HG03558 (cell line): ENCODE data around the gene GPATCH1.
"Not testable (repeated sequence)": the region's sequence is repeated elsewhere in the genome, so short reads cannot be mapped to it uniquely, and the experiment has no call there.

Experiments
- ATAC-seq: cut with Tn5 transposase; IDR thresholded peaks from one replicate; pipeline ENCODE4 v1.9.1; 2021; ENCODE audit warnings: moderate number of reproducible peaks; ENCODE audit not compliant: unreplicated experiment; ENCODE audit errors: extremely low read depth

The GPATCH1 gene

DNA sequence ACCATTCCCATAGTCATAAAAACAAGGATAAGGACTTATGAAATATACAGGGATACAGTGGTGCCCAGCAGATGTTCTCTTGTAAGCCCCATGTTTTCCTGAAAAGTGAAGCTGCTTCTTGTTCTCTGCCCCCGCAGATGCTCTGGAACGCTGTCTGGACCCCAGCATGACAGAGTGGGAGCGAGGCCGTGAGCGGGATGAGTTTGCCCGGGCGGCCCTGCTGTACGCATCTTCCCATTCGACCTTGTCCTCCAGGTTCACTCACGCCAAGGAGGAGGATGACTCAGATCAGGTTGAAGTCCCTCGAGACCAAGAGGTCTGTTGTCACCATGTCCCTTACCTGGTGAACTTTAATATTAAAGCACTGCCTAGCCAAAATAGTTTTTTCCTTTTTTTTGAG lies 30.6 kb downstream of the GPATCH1 start:
- ATAC-seq: no peak

DNA sequence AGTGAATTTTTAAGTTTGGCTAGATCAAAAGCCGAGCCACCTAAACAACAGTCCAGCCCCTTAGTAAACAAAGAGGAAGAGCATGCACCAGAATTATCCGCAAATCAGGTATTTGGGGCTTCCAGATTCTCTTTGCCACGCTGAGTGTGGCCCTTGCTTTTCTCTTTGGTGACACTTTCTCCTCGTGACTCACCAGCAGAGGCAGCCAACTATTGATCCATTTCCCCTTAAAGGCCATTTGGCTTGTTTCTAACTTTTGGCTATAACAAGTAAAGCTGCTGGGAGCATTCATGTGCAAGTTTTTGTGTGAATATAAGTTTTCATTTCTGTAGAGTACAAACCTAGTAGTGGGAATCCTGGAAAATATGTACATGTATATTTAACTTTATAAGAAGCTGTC lies 33.3 kb downstream of the GPATCH1 start:
- ATAC-seq: no peak

DNA sequence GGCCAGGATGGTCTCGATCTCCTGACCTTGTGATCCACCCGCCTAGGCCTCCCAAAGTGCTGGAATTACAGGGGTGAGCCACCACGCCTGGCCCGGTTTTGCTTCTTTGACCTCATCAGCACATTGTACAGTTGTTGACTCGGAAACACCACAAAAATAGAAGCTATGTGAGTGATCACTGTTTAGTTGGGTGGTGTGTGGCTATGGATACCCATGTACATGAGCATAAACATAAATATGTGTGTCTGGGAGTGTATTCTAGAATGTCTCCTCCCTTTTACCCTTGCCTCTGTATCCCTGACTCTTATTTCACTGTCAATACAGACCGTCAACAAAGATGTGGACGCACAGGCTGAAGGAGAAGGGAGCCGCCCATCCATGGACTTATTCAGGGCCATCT lies 36.5 kb downstream of the GPATCH1 start:
- ATAC-seq: no peak

DNA sequence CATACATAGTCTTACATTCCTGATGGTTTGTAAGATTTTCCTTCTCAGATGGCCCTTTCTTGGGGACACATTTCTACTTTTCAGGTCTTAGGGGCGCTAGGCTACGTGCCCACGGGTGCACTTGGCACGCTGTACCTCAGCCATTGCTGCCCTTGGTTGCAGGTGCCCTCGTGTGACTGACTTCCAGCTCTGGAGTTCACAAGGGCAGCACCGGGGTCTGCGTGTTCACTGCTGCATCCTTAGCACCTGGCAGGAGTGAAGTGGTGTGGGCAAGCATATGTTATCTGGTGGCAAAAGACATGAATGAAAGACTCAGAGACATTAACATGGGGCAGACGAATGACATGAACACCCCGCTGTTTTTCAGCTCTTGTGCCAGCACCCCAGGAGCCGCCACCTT lies 37.7 kb downstream of the GPATCH1 start:
- ATAC-seq: no peak

DNA sequence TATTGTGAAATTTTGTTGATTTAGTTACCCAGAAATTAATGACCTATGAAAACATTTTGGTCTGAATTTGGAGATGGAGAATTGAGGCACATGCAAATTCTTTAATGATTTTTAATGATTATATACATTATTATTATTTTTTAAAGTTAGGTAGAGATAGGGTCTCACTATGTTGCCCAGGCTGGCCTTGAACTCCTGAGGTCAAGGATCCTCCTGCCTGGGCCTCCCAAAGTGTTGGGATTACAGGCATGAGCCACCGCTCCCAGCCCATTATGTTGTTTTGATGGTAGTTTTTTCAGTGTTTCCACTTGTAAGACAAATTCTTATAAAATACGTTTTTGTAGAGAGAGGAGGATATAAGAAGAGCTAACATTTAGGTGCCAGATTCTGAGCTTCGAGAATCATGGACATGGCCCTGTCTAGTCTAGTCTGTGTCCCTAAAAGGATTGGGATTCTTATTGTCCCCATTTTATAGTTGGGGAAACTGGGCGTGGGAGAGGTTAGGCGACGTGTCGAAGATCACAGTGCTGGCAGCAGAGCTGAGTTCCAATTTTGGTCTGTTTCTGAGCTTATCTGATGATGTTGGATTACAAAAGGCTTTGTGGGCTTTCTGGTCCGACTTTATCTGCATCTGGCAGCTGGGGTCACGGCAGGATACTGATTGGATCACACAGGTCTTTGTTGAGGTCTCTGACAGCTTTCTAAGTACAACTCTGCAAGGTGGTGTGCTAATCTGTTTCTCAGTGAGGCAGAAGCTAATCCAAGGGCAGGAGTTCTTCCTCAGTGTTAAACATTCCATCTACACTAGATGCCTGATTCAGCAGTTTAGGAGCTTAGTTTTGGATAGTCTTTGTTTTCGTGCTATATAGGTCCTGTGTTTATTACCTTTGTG lies 43.5 kb downstream of the GPATCH1 start:
- ATAC-seq: no peak

DNA sequence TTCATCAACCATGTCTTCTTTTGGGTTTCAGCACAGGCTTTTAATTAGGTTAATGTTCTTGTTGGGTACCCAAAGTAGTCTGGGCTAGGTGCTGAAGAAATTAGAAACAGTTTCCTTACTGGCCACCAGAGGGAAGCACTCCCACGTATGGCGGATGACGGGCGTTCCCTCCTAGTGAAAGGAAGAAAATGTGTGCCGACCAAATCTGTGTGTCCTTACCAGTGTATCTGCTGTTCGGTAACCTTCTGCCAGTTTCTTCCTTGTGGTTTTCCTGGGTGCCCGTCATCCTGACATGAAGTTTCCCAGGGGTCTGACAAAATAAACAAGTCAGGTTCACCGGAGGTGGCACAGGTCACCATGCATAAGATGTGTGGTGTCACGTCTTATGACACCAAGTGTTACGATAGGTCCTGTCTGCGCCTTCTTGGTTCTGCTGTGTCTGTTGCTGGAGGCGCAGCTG lies 45.0 kb downstream of the GPATCH1 start:
- no peak for ATAC-seq

DNA sequence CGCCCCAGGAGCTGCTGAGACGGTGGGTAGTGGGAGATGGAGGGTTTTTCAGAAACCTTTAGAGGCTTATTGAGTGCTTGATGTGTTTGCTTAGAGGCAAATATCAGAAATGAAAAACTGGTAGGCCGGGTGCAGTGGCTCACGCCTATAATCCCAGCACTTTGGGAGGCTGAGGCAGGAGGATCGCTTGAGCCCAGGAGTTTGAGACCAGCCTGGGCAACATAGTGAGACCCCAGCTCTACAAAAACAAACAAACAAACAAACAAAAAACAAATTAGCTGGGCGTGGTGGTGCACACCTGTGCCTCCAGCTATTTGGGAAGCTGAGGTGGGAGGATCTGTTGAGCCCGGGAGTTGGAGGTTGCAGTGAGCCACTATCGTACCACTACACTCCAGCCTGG lies 45.7 kb downstream of the GPATCH1 start:
- not testable (repeated sequence) for ATAC-seq

DNA sequence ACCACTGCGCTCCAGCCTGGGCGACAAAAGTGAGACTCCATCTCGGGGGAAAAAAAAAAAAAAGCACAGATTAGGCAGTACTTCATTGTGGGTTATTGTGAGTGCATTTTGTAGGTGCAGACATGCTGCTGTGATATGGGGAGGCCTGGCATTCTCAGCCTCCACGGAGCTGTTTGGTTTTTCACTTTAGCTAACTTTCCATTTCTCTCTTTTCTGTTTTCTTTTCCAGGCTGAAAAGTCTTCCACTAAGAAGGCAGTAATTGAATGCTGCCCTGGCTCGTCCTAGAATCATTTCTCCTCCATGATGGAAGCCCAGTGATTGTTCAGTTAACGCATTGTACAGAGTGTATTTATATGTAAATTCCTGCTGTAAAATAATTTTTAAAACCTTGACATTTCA lies 48.9 kb downstream of the GPATCH1 start:
- ATAC-seq: no peak

DNA sequence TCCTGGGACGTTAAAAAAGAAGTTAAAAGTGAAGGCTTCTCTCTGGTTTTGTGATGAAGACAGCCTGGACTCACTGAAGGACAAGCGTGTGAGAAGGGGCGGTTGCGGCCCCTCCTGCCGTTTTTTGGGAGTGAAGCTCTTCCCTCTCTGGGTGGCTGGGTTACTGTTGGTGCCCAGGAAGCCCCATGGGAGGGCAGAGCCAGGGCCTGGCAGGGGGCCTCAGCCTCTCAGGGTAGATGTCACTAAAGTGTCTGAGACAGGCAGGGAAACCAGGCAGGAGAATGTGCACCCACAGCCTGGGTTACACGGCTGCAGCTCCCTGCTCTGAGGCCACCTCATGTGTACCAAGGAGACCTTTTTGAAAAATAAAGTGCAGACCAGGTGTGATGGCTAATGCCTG lies 49.5 kb downstream of the GPATCH1 start:
- no peak for ATAC-seq

DNA sequence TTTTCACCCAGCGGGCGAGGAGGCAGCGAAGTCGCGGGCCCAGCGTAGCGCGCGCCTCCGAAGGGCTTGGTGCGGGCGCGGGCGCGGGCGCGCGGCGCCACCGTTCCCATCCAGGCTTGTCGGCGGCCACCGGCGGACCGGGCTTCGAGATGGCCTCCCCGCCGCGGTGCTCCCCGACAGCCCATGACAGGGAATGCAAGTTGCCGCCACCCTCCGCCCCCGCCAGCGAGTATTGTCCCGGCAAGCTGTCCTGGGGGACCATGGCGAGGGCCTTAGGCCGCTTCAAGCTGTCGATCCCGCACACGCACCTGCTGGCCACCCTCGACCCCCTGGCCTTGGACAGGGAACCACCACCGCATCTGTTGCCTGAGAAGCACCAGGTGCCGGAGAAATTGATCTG lies 51.0 kb downstream of the GPATCH1 start, which contains the start of gene WDR88:
Gene WDR88 (plus strand): TSS at position 94 of the 400 bp plus-strand sequence. CDS start 56 bp downstream, at position 150.
- no peak for ATAC-seq

DNA sequence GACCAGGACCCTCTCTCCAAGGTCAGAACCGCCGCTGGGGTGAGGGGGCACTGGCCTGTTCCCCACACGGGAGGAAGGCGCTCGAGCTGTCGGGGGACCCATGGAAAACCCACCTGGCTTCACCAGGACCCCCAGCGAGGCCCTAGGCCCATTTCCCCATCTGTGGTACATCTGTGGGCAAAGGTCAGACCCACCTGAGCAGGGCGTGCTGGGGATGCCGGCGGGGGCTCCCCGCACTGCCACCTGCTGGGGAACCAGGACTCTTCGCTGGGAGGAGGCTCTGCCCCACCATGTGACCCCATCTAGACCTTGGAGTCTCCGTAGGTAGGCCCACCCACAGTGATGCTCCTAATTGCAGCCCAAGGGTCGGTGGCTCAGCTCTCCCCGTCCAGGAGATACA lies 51.4 kb downstream of the GPATCH1 start:
- no peak for ATAC-seq

DNA sequence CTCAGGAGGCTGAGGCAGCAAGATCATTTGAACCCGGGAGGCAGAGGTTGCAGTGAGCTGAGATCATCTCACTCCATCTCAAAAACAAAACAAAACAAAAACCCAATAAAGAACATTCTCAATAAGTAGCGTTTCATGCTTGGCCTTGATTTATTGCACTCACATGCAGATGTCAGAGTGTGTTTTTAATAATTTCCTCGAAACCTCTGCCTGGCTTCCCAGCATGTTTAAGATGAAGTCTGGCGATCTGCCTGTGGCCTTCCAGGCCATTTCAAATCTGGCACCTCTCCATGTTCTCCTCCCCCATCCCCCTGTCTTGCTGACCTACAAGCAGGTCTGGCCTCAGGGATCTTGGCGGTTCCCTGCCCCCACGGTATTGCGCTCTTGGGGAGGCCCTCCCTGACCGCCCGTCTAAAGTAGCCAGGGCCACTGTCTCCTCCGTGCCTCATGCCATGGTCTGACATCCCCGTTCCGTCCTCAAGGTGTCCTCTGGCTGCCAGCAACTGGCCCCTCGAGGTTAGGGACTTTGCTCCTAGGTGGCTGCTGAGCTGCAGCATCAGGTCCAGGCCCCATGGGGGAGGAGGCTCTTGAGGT lies 52.6 kb downstream of the GPATCH1 start:
- ATAC-seq: no peak

DNA sequence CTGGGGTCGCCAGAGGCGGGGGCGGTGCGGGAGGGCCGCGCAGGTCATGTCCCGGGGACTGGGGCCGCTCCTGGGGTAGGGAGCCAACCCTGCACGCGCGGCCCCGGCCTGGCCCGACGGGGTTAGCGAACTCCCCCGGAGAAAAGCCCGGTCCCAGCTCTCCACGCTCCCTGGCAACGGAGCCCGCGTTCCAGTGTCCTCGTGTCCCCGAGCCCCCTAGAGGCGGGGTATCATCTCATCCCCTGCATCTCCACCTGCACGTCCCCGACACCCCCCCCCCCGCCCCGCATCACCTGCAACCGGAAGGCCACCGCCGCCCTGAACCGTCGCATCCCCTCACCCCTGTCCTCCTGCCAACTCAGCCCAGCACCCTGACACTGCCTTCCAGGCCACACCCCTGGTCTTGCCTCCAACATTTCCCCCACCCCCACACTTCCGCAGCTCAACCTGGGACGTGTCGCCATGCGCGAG lies 53.6 kb downstream of the GPATCH1 start:
- ATAC-seq: no peak

DNA sequence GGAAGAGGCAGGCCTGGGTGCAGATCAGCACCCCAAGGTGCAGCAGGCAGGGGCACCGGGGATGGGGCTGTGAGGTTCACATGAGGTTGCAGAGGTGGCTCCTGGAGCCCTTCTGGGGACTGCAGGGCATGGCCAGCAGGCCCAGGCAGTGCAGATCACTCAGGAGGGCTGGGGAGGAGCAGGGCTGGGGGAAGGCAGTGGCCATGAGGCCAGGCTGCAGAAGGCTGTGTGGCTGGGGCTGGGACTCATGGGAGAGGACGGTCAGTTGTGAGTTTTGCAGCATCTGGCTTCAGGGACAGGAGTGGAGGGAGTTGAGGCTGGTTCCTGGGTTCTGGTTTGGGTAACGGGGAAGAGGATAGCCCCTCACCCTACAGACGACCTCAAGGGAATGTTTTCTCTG lies 58.2 kb downstream of the GPATCH1 start:
- ATAC-seq: no peak

DNA sequence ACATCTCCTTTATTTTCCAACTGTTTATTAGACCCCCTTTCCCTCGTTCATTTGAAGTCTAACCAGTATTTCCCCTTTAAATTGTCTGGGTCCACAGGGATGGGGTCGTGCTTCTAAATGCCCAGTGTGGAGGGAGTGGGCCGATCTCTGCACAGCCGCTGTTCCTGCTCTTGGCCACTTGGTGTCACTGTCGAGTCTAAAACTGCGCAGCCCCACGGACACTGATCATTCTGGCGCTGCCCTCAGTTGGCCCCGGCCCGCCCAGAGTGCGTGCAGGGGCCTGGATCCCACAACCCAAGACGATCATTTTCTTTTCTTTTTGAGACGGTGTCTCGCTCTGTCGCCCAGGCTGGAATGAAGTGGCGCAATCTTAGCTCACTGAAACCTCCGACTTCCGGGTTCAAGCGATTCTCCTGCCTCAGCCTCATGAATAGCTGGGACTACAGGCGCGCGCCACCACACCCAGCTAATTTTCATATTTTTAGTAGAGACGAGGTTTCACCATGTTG lies 63.0 kb downstream of the GPATCH1 start:
- no peak for ATAC-seq

DNA sequence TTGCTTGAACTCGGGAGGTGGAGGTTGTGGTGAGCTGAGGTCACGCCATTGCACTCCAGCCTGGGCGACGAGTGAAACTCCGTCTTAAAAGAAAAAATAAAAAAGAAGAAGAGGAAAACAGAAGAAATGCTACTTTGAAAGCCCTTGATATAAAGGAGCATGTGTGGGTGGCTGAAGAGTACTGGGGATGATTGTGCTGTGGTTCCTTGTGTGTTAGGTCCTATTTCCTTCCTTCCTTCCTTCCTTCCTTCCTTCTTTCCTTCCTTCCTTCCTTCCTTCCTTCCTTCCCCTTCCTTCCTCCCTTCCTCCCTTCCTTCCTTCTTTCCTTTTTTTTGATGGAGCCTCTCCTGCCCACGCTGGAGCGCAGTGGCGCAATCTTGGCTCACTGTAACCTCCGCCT lies 65.2 kb downstream of the GPATCH1 start:
- ATAC-seq: no peak

DNA sequence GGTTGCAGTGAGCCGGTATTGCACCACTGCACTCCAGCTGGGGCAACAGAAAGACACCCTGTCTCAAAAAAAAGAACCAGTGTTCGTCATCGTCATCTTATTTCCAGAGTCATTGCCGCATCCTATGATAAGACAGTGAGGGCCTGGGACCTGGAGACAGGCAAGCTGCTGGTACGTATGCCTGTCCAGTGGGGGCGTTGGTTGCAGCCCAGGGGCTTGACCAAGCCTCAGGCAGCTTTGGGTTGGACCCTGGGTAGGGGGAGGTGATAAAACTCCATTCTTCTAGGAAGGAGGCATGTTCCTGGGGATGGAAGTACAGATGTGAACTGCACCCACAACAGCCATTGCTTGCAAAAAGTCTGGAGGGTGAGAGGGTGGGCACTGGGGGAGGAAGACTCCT lies 66.6 kb downstream of the GPATCH1 start:
- no peak for ATAC-seq

DNA sequence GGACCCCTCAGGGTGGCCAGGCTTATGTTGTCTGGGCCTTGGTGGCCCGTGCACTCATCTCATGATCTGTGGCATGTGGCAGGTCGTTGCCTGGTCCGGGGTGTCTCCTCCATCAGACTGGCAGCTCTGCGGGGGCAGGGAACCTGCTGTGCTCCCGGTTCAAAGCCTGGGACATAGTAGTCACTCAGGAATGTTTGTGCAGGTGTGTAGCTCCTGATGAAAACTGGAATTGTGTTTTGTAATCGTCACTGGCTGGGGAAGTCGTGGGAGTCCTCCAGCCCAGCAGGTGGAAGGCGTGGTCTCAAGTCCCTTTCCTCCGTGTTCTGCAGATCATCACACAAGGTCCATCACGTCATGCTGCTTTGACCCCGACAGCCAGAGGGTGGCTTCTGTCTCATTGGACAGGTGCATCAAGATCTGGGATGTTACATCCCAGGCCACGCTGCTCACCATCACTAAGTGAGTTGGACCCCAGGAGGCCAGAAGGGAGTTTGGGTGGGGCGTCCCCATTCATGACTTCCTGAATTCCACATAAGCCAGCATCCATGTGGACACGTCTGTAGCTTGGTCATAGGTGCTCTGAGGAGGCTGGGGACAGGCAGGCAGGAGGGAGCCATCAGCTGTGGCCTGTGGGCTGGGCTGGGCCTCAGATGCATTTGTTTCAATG lies 70.0 kb downstream of the GPATCH1 start:
- no peak for ATAC-seq

DNA sequence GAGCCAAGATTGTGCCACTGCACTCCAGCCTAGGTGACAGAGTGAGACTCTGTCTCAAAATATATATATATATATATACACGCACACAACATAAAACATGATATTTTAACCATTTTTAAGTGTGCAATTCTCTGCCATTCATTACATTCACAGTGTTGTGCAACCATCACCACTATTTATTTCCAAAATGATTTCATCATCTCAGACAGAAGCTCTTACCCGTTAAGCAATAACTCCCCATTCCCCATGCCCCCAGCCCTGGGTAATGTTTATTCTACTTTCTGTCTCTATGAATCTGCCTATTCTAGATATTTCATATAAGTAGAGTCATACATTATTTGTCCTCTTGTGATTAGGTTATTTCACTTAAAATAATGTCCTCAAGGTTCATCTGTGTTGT lies 71.2 kb downstream of the GPATCH1 start:
- ATAC-seq: no peak

DNA sequence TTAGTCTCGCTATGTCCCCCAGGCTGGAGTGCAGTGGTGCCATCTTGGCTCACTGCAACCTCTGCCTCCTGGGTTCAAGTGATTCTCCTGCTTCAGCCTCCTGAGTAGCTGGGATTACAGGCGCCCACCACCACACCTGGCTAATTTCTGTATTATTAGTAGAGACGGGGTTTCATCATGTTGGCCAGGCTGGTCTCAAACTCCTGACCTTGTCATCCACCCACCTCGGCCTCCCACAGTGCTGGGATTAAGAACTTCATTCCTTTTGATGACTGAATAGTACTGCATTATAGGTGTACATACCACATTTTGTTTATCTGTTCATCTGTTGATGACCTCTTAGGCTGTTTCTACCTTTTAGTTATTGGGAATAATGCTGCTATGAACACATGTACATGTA lies 71.6 kb downstream of the GPATCH1 start:
- not testable (repeated sequence) for ATAC-seq

DNA sequence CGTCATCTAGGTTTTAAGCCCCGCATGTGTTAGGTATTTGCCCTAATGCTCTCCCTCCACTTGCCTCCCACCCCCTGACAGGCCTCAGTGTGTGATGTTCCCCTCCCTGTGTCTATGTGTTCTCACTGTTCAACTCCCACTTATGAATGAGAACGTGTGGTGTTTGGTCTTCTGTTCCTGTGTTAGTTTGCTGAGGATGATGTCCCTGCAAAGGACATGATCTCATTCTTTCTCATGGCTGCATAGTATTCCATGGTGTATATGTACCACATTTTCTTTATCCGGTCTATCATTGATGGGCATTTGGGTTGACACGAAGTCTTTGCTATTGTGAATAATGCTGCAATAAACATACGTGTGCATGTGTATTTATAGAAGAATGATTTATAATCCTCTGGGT lies 73.3 kb downstream of the GPATCH1 start:
- ATAC-seq: not testable (repeated sequence)
